ENCODE measurements around the gene RPS6KA2.
A peak's percentile ranks its signal among the peaks of the same experiment; 100 is the strongest.

Gene RPS6KA2

DNA sequence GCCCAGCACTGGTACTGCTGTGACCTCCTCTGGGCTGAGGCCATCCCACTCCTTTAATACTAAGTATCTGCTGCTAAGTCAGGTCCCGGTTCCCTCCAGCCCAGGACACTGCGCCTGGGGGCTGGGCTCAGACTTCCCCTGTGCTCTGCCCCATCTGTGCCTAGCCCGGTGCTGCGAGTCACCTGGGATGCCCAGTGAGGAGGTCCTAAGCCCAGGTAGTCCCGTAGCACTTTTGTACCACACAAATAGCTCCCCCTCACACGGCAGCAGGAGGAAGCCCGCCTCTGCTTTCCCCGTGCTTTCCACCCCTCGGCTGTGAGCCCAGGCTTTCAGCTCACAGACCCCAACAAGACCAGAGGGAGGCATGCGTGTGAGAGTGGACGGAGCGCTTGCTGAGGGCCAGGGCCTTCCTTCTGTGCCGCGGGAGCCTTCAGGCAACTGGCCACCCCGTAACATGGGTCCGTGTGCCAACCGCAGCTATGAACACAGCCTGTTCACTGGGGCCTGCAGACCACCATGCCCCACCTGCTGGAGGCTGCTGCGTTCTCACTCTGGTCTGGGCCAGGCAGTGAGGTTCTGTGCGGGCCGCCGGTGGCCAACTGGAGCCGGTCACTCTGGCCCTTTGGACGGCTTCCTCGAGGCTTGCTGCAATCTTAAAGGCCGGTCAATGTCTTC, 164.5 kb downstream of the RPS6KA2 start:
- DNase-seq = no peak

DNA sequence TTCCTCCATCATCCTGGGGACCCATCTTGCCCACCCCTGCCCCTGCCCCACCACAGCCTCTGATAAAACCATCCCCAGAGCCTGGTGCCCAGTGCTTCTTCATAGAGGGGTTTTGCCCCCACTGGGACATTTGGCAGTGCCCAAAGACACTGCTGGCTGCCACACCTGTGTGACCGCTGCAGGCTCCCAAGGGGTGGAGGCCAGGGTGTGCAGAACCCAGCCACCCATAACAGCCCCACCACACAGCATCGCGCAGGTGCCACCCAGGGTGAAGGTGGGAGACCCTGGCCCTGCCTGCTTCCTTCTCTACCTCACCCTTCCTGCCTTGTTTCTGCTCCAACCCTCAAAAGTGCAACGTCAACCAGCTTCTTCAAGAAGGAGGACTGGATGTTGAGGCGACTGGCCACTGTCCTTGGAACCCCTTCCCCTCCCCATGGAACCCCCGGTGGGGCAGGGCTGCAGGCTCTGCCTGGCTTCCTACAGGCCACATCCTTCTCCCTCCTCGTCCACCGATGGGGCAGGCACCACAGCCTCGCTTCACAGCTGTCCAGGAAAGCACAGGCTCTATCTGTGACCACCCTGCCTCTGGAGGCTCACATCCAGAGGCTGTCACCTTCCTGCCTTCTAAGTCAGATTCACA, 165.1 kb downstream of the RPS6KA2 start:
- peak in 1 of 2 donors; percentile 10 for DNase-seq

DNA sequence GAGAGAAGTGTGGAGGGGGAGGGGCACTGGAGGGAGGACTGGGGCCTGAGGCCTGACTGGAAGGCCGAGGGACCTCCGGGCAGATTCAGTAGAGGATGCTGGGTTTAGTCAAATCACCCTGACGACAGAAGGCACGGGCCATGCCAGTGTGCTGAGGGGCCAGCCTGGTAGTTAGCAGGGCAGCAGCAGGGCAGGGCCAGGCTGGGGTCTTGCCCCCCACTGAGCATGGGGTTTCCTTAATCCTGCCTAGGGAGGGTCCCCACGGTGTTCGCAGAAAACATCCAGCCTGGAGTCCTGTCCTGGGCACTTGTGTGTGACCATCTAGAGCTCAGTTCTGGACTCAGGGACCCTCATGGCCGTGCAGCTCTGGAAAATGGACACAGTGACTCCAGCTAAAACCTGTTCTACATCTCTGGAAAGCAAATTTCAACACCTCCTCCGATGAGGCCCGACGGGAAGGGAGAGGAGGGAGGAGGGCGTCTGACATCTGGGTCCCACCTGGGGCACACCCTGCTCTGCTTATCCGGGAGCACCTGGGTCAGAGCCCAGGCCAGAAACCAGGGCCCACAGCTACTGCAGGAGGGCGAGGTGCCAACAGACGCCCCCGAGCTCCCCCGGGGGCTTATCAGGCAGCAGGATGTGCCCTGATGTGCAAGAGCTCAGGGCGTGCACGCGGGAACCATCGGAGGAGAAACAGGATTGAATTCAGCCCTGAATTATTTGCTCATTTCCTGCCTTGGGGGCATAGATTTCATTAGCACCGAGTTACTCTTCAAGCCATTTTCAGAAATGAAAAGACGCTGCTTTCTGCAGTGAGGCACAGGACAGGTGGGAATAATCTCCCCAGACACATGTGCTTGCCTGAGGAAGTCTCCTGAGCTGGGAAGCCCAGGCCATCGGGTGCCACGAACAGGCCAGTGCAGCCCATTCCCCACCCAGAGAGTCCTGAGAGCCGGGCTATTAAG, 166.3 kb downstream of the RPS6KA2 start:
- no peak for DNase-seq

DNA sequence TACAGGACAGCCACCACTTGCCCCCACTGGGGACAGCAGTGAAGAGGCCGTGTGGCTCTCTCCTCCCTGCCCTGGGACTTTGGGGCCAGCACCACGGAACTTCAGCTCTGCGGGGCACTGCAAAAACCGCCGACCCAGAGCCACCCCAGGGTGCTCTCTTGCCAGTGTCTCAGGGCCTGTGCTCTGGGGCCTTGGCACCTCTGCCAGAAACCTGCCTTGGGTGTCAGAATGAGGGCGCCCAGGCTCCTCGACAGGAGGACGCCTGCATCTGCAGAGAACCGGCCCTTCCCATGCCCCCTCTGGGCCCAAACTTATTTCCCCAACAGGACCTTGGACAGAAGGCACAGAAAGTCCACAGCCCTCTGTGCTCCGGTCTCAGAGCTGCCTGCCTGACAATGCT, 167.1 kb downstream of the RPS6KA2 start:
- no peak for DNase-seq

DNA sequence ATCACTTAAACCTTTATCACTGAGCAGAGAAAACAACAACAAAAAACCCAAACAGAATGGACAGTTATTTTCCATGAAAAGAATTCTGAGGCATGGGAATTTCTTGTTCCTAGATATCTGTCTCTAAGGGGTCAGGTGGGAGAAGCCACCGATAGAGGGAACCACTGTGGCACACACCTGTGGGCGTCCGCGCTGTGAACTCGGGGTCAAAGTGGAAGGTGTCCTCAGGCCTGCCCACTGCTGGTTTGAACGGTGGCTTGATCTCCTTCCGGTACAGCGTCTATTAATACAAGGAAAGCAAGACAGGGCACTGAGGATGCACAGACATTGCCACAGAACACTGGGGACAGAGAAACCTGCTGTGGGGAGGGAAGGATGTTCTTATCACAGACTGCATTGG, 167.8 kb downstream of the RPS6KA2 start:
- no peak for DNase-seq

DNA sequence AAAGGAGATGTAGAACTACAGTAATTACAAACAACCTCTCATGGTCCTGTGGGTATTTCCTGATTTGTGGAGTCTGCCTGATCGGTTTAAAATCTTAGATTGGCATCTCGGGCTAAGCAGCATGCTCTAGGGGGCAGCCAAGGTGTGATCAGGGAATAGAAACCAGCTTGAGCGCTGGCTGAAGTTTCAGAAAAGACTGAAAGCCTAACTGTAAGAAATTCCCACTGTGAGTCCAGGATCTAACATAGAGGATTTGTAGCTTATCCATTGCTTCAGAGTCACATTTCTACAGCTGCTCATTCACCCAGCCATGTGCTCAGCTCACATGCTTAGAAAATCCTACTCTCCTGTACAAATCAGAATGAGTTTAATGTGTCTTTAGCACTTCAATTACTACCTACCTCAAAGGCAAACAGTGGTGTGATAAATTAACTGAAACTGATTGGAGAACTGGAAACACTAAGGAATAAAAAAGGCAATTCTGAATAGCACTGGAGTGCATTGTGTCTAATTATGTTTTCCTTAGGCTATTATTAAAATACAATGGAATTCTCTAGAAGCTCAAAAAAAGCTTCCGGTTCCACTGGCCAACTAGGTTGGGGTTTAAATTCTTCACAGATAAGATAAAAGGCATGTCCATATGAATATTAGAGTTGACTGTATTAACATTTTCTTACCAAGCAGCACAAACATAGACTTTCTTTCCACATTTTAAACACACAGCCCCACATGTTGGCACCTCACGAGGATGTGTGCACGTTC, 170.5 kb downstream of the RPS6KA2 start:
- peak in 1 of 2 donors; percentile 24 for DNase-seq

DNA sequence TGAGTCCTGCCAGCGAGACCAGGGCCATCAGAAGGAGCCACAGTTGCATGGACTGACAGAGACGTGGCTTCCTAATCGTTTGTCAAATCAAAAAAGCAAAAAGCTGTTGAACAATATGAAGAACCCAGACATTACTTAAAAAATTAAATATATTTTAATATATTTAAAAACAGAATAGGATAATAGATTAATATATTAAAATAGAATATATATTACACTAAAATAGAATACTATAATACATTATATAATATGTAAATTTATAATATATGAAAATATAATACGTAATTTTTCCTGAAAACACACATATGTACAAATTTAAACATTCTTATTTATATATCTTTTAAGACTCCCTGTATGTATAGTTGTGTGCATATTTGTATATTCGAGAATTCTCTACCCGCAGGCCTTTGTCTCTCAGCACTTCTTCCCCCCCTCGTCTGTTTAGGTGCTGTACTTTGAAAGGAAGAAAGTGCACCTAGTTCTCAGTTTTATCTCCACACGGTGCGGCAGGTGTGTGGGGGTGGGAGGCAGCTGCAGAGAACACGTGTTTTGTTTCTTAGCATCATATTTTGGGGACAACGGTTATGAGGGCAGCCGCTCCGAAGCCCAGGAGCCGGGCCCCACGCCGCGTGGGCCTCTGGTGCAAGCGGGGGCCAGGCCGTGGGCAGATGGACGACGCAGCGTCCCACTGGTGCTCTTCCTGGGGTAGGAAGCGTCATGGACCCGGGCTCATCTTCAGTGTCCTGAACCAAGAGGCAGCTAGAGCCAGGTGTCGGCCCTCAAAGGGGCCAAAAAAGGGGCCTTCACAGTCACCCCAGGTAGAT, 172.1 kb downstream of the RPS6KA2 start:
- no peak for DNase-seq

DNA sequence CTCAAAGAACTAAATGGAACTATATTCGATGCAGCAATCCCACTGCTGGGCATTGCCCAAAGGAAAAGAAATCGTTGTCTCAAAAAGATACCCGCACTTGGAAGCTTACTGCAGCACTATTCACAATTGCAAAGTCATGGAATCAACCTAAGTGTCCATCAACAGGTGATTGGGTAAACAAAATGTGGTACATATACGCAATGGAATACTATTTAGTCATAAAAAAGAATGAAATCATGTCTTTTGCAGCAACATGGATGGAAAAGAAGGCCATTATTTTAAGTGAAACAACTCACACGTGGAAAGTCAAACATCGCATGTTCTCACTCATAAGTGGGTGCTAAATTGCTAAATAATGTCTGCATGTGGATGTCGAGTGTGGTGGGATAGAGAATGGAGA, 173.4 kb downstream of the RPS6KA2 start:
- DNase-seq = no peak

DNA sequence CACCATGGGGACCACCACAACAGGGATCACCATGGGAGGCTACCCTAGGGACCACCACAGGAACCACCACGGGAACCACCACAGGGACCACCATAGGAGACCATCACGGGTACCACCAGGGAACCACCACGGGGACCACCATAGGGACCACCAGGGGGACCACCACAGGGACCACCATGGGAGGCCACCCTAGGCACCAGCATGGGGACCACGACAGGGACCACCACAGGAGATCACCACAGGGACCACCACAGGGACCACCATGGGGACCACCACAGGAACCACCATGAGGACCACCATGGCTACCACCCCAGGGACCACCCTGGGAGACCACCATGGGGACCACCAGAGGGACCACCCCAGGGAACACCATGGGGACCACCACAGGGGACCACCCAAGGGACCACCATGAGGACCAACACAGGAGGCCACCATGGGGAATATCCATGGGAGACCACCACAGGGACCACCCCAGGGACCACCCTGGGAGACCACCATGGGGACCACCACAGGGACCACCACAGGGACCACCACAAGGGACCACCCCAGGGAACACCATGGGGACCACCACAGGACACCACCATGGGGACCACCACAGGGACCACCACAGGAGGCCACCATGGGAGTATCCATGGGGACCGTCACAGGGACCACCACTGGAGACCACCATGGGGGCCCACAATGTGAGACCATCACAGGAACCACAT, 176.7 kb downstream of the RPS6KA2 start:
- DNase-seq = no peak

DNA sequence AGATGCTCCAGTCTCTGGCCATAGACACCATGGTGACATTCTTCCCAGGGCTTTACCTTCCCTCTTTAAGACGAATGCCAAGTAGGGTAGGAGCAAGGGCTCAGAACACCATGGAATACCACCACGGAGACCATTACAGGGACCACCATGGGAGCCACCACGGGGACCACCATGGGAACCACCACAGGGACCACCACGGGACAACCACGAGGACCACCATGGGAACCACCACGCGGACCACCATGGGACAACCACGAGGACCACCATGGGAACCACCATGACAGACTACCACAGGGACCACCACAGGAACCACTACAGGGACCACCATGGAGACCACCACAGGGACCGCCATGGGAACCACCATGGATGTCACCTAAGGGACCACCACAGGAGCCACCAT, 177.4 kb downstream of the RPS6KA2 start:
- DNase-seq = no peak

DNA sequence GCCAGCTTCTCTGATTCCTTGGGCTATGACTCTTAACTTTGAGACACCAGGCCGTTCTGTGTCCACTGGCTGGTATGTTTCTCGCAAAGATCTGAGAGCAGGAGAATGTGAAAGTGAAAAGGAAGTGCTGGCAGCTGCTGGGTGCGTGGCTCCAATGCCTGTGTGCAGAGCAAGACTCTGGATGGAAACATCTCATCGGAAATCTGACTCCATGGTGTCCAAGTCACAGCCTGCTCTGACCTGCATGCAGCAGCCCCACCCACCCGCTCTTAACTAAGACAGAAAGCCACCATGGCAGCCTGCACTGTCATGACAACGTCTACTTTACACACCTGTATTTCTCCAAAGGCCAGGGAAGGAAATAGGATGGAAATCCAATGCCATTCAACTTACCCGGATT, 178.0 kb downstream of the RPS6KA2 start:
- DNase-seq = no peak

DNA sequence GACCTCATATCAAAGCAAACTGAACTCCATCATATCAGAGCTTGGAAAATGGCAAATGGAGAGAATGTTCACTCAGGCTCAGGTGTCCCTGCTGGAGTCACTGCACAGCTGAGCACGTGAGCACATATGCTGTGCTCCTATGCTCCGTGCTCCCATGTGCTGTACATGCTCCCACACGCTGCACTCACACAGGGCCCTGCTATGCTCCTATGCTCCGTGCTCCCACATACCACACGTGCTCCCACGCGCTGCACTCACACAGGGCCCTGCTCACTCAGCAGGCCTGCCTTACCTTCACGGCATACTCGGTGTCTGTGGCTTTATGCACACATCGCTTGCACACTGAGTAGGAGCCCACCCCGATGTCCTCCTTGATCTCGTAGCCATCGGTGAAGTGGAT, 178.6 kb downstream of the RPS6KA2 start:
- DNase-seq = no peak

DNA sequence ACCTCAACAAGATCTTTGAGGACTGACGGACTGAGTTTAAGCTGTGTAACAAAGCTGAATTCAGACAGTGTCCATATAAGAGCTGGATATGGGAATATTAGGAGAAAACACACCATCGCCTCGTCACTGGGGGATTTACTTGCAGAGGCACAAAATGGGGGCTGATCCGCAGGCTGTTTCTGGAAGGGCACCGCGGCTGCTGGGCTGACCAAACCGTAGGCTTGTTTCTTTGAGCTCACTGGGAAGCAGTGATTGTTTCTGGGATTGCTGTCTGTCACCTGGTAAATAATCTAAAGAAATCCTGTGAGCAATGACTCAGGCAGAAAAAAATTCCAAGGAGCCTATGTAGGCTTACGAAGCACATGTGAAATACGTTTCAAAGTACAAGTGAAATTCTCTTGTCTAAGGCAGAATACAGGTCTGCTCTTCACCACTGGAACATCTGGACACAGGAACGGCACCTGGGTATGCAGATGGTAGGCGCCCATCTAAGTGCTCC, 180.4 kb downstream of the RPS6KA2 start:
- no peak for DNase-seq

DNA sequence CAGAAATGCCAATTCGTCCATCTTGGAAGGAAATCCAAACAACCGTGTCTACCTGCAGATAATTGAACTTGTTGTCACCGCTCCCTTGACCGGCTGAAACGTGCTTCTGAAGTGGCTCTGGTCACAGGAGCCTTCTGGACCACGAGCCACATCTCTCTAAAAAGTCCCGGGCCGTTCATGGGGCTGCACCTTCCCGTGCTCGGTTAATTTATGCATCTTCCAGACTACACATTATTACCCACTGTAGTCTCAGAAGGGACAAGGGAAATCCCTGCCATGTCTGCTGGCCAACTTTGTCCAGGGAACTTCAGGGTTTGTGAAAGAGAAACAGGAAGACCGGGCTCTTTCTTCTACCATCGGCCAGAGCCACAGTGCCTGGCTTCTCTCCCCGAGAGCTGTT, 180.9 kb downstream of the RPS6KA2 start:
- DNase-seq = no peak

DNA sequence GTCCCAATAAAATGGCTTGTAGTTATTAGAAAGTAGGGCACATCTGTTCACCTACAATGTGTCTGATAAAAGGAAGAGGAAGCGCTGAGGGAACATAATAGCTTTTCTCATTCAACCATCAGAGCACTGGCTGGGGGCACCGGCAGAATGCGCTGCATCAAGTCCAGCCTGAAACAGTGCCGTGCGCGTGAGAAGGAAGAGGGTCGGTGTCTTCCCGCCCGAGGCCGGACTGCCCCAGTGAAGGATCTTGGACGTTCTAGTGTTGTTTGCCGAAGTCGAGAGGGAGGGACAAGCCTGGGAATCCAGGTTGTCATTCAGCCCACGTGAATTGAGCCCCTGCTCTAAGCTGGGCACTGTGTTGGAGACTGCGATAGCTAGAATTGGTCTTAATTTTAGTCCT, 182.6 kb downstream of the RPS6KA2 start:
- DNase-seq = no peak

DNA sequence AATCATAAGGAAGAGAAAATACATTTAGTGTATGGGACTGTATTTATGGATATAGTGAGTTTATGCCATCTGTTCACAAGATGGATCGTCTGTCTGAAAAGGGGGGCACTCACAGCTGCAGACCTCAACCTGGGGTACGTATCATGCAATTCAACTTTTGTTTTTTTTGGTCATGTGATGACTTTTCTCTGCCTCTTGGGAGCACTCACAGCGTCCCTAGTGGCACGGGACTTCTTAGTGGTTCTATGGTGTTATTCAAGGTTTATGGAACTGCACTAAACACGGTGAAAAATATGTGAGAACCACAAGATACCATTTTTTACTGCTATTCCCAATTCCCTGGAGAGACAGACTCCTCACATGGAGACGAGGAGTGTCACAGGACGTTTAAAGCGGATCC, 183.9 kb downstream of the RPS6KA2 start:
- DNase-seq = no peak

DNA sequence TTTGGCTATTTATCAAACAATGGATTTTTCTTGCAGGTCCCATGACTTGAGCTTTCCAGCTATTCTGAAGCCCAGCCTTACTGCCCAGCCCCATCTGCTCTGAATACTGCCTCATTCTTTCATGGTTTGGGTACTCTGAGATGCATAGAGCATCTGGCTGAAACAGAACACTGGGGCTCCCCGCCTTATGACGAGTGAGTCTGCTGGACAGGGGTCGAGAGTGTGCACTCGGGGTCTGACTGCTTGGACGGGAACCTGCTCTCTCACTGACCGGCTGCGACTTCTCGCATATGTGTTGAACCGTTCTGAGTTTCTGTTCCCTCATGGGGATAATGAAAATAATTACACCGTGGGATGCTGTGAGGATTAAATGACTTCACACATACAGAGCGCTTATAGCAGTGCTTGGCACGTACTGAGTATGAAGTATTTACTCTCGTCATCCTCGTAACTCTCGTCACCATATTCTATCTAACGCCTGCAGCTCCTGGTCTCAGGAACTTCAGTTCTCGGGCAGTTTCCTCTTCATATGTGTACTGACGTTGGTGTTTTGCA, 184.8 kb downstream of the RPS6KA2 start:
- no peak for DNase-seq

DNA sequence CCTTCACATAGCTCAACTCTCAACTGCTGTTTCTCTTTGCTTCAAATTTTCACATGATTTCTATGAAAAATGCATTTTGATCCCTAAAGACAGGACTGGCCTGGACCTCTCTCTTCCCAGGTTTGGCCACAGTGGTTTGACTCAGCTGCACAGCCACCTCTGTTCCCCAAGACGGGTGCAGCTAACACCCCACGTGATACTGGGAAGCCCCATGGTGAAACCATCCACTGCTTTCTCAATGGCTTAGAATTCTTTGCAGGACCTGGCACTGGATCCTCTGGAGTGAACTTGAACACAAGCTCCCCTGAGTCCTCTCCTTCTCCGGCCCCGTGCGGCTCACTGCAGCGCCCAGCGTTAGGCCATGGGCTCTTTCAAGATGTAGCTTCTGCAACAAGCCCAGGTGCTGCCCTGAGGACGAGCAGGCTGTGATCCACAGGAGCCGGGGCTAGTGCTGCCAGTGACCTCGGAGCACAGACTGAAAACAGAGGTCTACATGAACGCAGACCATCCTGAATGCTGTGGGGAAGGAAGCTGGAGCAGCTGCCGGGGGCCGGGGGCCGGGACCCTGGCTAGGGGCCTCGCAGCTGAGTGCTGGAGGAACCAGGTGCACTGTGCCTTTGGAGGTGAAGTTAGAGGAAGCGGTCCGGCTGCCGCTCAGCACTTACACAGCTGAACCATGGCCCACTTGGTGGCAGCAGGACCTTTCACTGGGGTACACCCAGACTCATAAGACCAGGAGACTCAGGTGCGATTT, 185.5 kb downstream of the RPS6KA2 start:
- DNase-seq = no peak

DNA sequence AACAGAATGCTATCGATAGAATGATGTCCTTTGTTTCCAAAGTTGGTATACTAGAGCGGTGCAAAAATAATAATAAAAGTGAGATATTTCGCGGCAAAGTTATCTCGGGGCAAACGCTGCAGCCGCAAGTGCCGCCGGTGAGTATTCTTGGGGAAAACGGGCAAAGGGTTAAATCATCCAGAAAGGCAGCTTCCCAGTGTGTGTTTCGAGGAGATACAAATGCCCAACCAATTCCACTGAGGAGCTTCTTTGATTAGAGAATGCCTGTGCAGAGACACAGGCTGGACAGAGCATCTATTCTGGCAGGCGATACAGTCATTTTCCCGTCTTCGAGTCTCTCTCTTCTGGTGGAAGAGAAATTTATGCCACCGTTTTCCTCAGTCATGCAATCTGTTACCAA, 186.3 kb downstream of the RPS6KA2 start:
- no peak for DNase-seq

DNA sequence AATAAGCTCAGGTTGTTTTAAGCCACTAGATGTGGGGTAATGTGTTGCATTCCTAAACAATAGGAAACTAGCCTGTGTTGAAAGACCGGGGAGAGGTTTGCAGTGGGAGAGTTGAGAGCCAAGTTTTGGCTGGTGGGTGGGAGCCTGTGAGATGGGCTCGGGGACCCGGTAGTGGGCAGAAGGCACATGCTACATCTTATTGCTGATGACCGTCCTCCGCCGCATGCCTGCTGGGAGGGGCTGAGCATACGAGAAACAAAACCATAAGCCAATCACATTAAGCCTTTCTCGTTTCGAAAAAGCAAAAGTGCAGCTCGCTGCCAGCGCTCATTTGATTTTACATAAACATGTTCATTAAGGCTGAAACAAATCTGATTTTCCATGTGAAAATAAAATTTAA, 186.9 kb downstream of the RPS6KA2 start:
- DNase-seq = no peak

All from CD4-positive, alpha-beta T cell treated with Interleukin-1 beta for 1 hour (primary cell).